NCI-H226 (cell line): ENCODE results near the gene S100A4.
A peak's percentile ranks its signal among the peaks of the same experiment; 100 is the strongest.
"Not testable (repeated sequence)": the region's sequence is repeated elsewhere in the genome, so short reads cannot be mapped to it uniquely, and the experiment has no call there.

ENCODE experiments used
- DNase-seq: peaks from one replicate; pipeline ENCODE4 v3.0.0-alpha.2; 2015

S100A4 gene

DNA sequence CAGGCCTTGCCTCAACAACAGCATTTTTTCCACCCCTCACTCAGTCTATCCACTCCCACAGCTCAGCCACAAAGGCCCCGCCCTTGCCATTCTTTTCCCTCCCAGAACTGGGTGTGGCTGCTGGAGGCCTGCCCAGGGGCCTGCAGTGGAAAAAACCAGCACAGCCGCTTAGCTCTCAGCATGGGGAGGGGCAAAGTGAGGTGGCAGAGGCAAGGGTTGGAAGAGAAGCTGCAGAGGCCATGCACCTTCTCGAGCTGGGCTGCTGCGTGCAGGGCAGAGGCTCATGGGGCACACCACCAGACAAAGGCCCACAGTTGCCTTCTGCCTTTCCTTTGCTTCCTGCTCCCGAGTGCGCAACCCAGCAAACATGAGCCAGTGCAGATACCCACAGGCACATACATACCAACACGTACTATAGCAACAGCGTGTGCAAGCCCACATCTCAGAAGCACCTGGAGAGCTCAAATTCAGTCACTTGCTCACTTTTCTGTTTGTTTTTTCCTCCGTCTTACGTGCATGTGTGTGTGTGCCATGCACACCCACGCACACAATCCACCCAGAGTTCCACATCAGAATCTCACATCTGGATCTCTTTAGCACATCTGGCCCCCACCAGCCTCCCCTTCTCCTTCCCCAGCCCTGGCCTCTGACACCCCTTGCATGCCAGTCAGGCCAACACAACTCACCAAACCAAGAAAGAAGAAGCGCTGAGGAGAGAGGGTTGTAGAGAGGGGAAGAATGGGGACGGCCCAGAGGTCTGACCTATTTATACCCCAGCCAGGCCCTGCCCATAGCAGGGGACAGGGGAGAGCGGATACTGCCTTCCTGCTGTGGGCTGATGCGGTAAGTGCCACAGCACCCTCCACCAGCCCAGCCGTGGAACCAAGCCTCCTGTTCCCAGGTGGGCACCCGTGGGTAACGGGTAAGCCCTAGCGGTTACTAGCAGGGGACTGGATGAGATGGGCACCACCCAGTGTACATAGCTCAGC, at the start of gene S100A4:
Gene S100A4, minus strand, starts transcription at position 740 of the 989 bp plus-strand sequence. CDS start 1,012 bp downstream, outside the sequence.
- DNase-seq: peak; percentile 93

- DNase-seq: no peak
These were observed 47.1 kb upstream of the S100A4 start for GRCh38 chr1:153592748-153593147.

DNA sequence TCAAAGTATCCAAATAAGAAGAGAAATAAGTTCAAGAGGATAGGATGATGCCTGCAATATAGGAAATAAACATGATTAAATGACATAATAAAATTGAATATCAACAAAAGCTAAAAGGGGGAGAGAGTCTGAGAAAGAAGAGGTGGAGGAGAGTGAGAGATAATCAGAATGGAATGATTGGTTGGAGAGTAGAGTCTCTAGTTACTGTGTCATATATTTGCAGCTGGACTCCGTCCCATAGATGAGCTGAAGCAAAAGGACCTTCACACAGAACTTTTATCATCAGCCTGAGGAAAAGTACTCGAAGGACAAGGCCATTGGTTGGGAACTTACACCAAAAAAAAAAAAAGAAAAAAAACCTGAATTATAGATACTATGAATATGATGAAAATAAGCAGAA, 42.9 kb upstream of the S100A4 start:
- DNase-seq: no peak

DNA sequence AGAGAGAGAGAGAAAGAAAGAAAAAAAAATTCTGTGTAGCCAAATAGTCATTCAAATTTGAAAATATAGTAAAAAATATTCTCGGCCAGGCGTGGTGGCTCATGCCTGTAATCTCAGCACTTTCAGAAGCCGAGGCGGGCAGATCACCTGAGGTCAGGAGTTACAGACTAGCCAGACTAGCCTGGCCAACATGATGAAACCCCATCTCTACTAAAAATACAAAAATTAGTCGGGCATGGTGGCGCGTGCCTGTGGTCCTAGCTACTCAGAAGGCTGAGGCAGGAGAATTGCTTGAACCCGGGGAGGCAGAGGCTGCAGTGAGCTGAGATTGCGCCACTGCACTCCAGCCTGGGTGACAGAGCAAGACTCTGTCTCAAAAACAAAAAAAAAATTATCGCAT, 42.4 kb upstream of the S100A4 start:
- not testable (repeated sequence) for DNase-seq

GRCh38 chr1:153587314-153587713, 41.7 kb upstream of the S100A4 start:
- DNase-seq: no peak

DNA sequence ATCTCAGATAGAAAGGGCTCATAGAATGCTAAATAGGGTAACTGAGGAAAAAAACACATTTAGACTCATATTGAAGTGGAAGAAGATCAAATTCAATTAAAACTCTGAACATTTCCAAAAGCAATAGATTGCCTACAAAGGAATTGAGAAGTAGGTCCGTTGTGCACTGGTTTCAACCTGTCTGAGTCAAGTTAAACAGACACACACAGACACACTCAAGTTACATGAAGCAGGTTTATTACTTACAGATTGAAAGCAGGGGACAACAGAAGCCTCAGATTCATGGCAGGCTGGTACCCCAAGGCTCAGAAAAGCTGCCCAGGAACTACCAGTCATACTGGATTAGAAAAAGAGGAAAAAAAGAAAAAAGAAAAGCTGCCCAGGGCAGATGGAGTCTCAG, 40.7 kb upstream of the S100A4 start:
- no peak for DNase-seq

DNA sequence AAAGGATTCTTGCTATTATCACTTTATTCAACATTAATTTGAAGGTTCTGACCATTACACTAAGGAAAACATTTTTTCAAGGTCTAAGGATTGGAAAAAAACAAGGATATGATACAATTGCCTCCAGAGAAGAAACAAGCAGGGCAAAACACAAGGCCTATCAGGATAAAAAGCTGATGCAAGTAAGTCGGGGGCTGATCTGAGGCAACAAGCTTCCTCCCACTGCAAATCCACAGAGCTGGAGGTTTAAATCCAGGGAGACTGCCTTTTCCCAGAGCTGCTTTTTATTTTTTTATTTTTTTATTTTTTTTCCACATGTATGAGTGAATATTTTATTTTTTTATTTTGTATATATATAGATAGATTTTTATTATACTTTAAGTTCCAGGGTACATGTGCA, 39.4 kb upstream of the S100A4 start:
- DNase-seq: no peak

- no peak for DNase-seq
These were observed 38.4 kb upstream of the S100A4 start for GRCh38 chr1:153583976-153584375.

DNA sequence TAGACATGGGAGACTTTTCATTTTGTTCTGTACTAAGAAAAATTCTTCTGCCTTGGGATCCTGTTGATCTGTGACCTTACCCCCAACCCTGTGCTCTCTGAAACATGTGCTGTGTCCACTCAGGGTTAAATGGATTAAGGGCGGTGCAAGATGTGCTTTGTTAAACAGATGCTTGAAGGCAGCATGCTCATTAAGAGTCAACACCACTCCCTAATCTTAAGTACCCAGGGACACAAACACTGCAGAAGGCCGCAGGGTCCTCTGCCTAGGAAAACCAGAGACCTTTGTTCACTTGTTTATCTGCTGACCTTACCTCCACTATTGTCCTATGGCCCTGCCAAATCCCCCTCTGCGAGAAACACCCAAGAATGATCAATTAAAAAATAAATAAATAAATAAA, 37.9 kb upstream of the S100A4 start:
- DNase-seq: not testable (repeated sequence)

DNA sequence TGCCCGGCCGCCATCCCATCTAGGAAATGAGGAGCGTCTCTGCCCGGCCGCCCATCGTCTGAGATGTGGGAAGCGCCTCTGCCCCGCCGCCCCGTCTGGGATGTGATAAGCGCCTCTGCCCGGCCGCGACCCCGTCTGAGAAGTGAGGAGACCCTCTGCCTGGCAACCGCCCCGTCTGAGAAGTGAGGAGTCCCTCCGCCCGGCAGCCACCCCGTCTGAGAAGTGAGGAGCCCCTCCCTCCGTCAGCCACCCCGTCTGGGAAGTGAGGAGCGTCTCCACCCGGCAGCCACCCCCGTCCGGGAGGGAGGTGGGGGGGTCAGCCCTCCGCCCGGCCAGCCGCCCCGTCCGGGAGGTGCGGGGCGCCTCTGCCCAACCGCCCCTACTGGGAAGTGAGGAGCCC, 37.2 kb upstream of the S100A4 start:
- not testable (repeated sequence) for DNase-seq

- DNase-seq: no peak
These were observed 33.3 kb upstream of the S100A4 start for GRCh38 chr1:153578936-153579335.

- DNase-seq: no peak
These were observed 32.9 kb upstream of the S100A4 start for GRCh38 chr1:153578490-153578889.

GRCh38 chr1:153577624-153578051, 32.0 kb upstream of the S100A4 start:
- no peak for DNase-seq

GRCh38 chr1:153577138-153577537, 31.5 kb upstream of the S100A4 start:
- no peak for DNase-seq

GRCh38 chr1:153575497-153575896, 29.9 kb upstream of the S100A4 start:
- DNase-seq: not testable (repeated sequence)

- DNase-seq: not testable (repeated sequence)
These were observed 29.5 kb upstream of the S100A4 start for GRCh38 chr1:153575081-153575491.

DNA sequence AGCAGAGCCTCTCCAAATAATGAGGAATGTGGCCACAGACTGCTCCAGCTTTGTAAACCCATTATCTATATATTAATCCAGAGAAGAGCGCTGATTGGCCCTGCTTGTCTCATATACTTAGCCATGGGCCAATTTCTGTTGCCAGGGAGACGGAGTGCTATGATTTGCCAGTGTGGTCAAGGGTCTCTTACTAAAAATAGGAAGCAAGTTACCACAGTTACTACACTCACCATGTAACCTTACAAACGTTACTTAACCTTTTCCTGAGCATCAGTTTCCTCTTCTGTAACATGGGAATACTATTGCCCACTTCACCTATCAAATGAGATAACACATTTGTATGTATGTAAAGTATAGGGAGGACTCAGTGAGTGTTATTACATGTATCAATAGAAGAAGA, 27.7 kb upstream of the S100A4 start:
- DNase-seq: no peak

GRCh38 chr1:153572569-153573015, 27.0 kb upstream of the S100A4 start:
- peak; percentile 67 for DNase-seq

GRCh38 chr1:153571706-153572105, 26.1 kb upstream of the S100A4 start:
- DNase-seq: no peak

DNA sequence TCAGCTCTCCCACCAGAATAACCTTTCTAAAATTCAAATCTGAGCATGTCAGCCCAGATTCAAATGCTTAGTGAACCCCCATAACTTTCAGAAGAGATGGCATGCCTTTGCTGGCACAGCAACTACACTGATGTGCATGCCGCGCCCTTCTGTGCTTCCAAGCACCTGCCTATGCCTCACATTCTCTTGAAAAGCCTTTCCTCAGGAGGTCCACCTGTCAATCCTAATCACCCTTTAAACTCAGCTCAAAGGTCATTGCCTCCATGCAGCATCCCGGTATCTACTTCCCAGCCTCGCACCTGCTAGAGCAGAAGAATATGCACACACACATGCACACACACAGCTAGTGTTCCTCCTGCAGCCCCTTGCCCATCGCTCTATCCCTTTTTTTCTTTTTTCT, 25.3 kb upstream of the S100A4 start:
- no peak for DNase-seq

DNA sequence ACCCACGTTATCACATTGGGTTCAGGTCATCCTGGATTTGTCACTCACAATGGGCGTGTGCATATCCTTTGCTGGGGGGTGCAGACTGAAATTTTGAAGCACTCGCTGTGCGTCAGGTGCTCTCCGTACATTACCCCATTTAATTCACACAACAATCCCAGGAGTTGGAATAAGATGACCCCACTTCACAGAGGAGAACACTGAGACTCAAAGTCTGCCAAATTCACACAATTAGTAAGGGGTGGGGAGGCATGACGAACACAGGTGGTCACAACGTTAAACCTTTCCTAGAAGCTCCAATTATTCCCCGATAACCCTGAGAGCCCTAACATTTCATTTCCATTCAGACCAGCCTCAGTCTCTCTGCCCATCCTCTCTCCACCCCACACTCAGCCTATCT, 23.9 kb upstream of the S100A4 start:
- no peak for DNase-seq

GRCh38 chr1:153568367-153569099, 22.9 kb upstream of the S100A4 start:
- DNase-seq: peak; percentile 85

- peak; percentile 82 for DNase-seq
These were observed 22.2 kb upstream of the S100A4 start for GRCh38 chr1:153567621-153568366.
